ENCODE data around the gene IL21.

The IL21 gene

GRCh38 chr4:122621016-122621507 is at the start of gene IL21:
TSS of gene IL21 (minus strand) at chr4:122621066. CDS start at chr4:122621011, 55 bp downstream.
- Histone ChIP-seq H3K9ac (ENCODE audit: low read depth, low read length) (no peak within 1 kb of the TSS), H3K36me3 (ENCODE audit: insufficient read depth, low read length) (no peaks in the 10 kb centered on the region), H3K9me3 (ENCODE audit: control insufficient read depth, insufficient read depth, low read length) (no peaks in the 10 kb centered on the region), H3K4me1 (ENCODE audit: insufficient read depth, low read length) (peaks cover 11% of the 10 kb centered on the region)

GRCh38 chr4:122669911-122670738 is 49.3 kb upstream of the IL21 start:
- no peaks in the 10 kb centered on the region for H3K9me3 ChIP-seq (ENCODE audit: control insufficient read depth, insufficient read depth, low read length)
- H3K4me1 ChIP-seq (ENCODE audit: insufficient read depth, low read length): peaks cover 17% of the 10 kb centered on the region
- H3K36me3 ChIP-seq (ENCODE audit: insufficient read depth, low read length): no peaks in the 10 kb centered on the region
- no peak overlapping the region for H3K9ac ChIP-seq (ENCODE audit: low read depth, low read length)

GRCh38 chr4:122668241-122668640 is 47.4 kb upstream of the IL21 start:
- H3K36me3 ChIP-seq (ENCODE audit: insufficient read depth, low read length): no peaks in the 10 kb centered on the region
- no peak overlapping the region for H3K9ac ChIP-seq (ENCODE audit: low read depth, low read length)
- H3K9me3 ChIP-seq (ENCODE audit: control insufficient read depth, insufficient read depth, low read length): no peaks in the 10 kb centered on the region
- peaks cover 7% of the 10 kb centered on the region; the same call in 1 of the 2 replicates for H3K4me1 ChIP-seq (ENCODE audit: insufficient read depth, low read length)

GRCh38 chr4:122666527-122667245 is 45.8 kb upstream of the IL21 start:
- H3K4me1 ChIP-seq (ENCODE audit: insufficient read depth, low read length): 0 out of 2 replicates have a peak, but pooled peaks cover 3% of the 10 kb centered on the region
- H3K9me3 ChIP-seq (ENCODE audit: control insufficient read depth, insufficient read depth, low read length): no peaks in the 10 kb centered on the region
- no peak overlapping the region for H3K9ac ChIP-seq (ENCODE audit: low read depth, low read length)

GRCh38 chr4:122665161-122665929 is 44.5 kb upstream of the IL21 start:
- Histone ChIP-seq H3K9me3 (ENCODE audit: control insufficient read depth, insufficient read depth, low read length) (no peaks in the 10 kb centered on the region), H3K36me3 (ENCODE audit: insufficient read depth, low read length) (no peaks in the 10 kb centered on the region), H3K9ac (ENCODE audit: low read depth, low read length) (no peak overlapping the region), H3K4me1 (ENCODE audit: insufficient read depth, low read length) (0 out of 2 replicates have a peak, but pooled peaks cover 3% of the 10 kb centered on the region)

More at GRCh38 chr4:122666527-122667245, 45.8 kb upstream of the IL21 start:
- H3K36me3 ChIP-seq (ENCODE audit: insufficient read depth, low read length): no peaks in the 10 kb centered on the region

- H3K9me3 ChIP-seq (ENCODE audit: control insufficient read depth, insufficient read depth, low read length): no peaks in the 10 kb centered on the region
- 0 out of 2 replicates have a peak, but pooled peaks cover 3% of the 10 kb centered on the region for H3K4me1 ChIP-seq (ENCODE audit: insufficient read depth, low read length)
- H3K9ac ChIP-seq (ENCODE audit: low read depth, low read length): no peak overlapping the region
- no peaks in the 10 kb centered on the region for H3K36me3 ChIP-seq (ENCODE audit: insufficient read depth, low read length)
Observed at GRCh38 chr4:122663814-122664610, 43.1 kb upstream of the IL21 start.

GRCh38 chr4:122663291-122663690 is 42.4 kb upstream of the IL21 start:
- Histone ChIP-seq H3K4me1 (ENCODE audit: insufficient read depth, low read length) (0 out of 2 replicates have a peak, but pooled peaks cover 3% of the 10 kb centered on the region), H3K9me3 (ENCODE audit: control insufficient read depth, insufficient read depth, low read length) (no peaks in the 10 kb centered on the region), H3K36me3 (ENCODE audit: insufficient read depth, low read length) (no peaks in the 10 kb centered on the region), H3K9ac (ENCODE audit: low read depth, low read length) (no peak overlapping the region)

- Histone ChIP-seq H3K36me3 (ENCODE audit: insufficient read depth, low read length) (no peaks in the 10 kb centered on the region), H3K9ac (ENCODE audit: low read depth, low read length) (no peak overlapping the region)
Observed at GRCh38 chr4:122662701-122663100, 41.8 kb upstream of the IL21 start.

GRCh38 chr4:122661176-122662160 is 40.6 kb upstream of the IL21 start:
- Histone ChIP-seq H3K9ac (ENCODE audit: low read depth, low read length) (no peak overlapping the region), H3K36me3 (ENCODE audit: insufficient read depth, low read length) (no peaks in the 10 kb centered on the region), H3K4me1 (ENCODE audit: insufficient read depth, low read length) (0 out of 2 replicates have a peak, but pooled peaks cover 3% of the 10 kb centered on the region), H3K9me3 (ENCODE audit: control insufficient read depth, insufficient read depth, low read length) (no peaks in the 10 kb centered on the region)

More at GRCh38 chr4:122662701-122663100, 41.8 kb upstream of the IL21 start:
- Histone ChIP-seq H3K4me1 (ENCODE audit: insufficient read depth, low read length) (0 out of 2 replicates have a peak, but pooled peaks cover 3% of the 10 kb centered on the region), H3K9me3 (ENCODE audit: control insufficient read depth, insufficient read depth, low read length) (no peaks in the 10 kb centered on the region)

- no peak overlapping the region for H3K9ac ChIP-seq (ENCODE audit: low read depth, low read length)
- H3K9me3 ChIP-seq (ENCODE audit: control insufficient read depth, insufficient read depth, low read length): no peaks in the 10 kb centered on the region
- no peaks in the 10 kb centered on the region for H3K36me3 ChIP-seq (ENCODE audit: insufficient read depth, low read length)
- H3K4me1 ChIP-seq (ENCODE audit: insufficient read depth, low read length): no peaks in the 10 kb centered on the region
Observed at GRCh38 chr4:122658818-122659295, 38.0 kb upstream of the IL21 start.

- Histone ChIP-seq H3K36me3 (ENCODE audit: insufficient read depth, low read length) (no peaks in the 10 kb centered on the region), H3K9me3 (ENCODE audit: control insufficient read depth, insufficient read depth, low read length) (no peaks in the 10 kb centered on the region), H3K9ac (ENCODE audit: low read depth, low read length) (no peak overlapping the region), H3K4me1 (ENCODE audit: insufficient read depth, low read length) (no peaks in the 10 kb centered on the region)
Observed at GRCh38 chr4:122658377-122658776, 37.5 kb upstream of the IL21 start.

- no peak overlapping the region for H3K9ac ChIP-seq (ENCODE audit: low read depth, low read length)
- H3K4me1 ChIP-seq (ENCODE audit: insufficient read depth, low read length): no peaks in the 10 kb centered on the region
- H3K36me3 ChIP-seq (ENCODE audit: insufficient read depth, low read length): no peaks in the 10 kb centered on the region
- H3K9me3 ChIP-seq (ENCODE audit: control insufficient read depth, insufficient read depth, low read length): no peaks in the 10 kb centered on the region
Observed at GRCh38 chr4:122657553-122657952, 36.7 kb upstream of the IL21 start.
